HT-29 (cell line): Measurements from ENCODE around the gene RPL7A. TPM values are rescaled to one million over a fixed set of nuclear protein-coding genes. Genes with fewer than 3 reads are reported as not detected.
"Not testable (repeated sequence)": the region's sequence is repeated elsewhere in the genome, so short reads cannot be mapped to it uniquely, and the experiment has no call there.

Source experiments
- DNase-seq: peaks from one replicate; pipeline ENCODE4 v3.0.0-alpha.2; 2015; ENCODE audit warnings: low spot score
- total RNA-seq: library from RNA; depleted of rRNA; stranded (reverse); fragments of >200 nt; shearing (Covaris generic); gene quantifications from 2 replicates; pipeline ENCODE4 v1.2.3, GENCODE V29; 2014

The RPL7A gene
- total RNA-seq, 1 experiment from 2014 or later: 2,195 TPM

- no peak for DNase-seq
Observed at GRCh38 chr9:133368249-133368881, 20.3 kb downstream of the RPL7A start.

DNA sequence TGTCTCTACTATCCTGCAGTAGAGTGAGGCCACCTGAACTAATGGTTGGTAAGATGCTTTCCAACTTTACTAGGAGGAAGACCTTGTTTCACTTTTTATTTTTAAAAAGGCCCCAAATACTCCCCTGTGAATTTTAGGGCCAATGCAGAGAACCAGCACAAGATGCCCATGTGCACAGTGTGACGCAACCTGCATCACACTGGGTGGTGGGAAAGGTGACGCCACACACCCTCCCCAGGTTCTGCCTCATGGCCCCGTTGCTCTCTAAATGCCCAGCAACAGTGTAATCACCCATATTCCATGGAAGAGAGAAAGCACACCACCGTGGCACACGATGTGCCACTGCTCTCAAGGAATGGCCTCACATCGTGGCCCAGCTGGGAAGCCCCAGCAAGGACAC is 21.4 kb downstream of the RPL7A start:
- no peak for DNase-seq

DNA sequence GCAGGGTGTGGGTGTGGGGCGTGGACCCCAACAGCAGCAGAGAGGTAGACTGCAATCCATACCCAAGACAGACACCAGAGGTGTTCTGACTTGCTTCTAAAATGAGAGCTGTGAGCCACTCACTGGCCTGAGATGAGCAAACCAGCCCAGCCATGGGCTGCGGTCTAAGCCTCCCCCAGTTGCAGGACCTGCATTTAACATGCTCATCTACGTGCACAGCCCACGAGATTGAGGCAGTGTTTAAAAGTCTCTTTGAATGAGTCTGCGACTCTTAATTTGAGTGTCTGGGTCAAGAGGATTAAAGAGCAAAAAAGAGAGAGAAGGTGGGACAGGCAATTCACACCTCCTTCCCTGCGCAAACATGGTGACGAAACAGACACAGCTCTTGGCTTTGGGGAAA is 21.9 kb downstream of the RPL7A start:
- DNase-seq: no peak

DNA sequence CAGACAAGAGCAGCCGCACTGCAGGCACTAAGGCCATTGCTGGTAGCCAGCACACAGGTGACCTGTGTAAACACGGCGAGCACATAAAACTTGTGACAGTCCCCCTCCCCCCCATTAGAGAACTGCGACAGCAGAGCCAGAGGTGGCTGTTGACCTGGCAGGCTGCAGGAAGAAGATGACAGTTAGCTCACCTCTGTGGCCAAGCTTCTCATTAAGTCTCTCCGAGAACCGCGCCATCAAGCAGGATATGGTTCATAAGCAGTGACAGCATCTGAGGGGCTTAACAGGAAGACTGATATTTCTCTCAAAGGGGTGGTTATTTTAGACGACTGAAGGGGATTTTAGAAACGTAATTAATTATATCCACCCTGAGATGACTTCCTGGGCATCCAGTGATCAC is 22.7 kb downstream of the RPL7A start:
- no peak for DNase-seq

DNA sequence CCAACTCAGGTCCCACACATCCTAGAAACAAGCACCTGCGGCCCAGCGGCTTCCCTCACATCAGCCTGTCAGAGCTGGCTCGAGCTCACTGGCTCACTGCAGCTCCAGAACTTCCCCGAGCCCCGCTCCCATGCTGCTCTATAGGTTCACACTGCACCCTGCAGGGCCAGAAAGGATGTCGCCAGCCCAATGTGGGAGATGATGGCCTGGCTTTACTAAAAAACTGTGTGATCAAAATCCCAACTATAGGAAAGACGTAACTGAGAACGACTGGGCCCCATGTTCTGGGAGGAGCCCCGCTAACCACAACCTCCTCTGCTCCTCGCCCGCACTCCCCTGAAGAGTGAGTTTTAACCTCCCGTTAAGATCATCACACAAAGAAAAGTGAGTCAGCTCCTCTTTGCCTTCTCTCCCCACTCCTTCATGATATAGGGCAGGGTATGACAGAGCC is 23.3 kb downstream of the RPL7A start:
- DNase-seq: no peak

GRCh38 chr9:133372144-133372543 is 24.1 kb downstream of the RPL7A start:
- no peak for DNase-seq

- no peak for DNase-seq
Observed at GRCh38 chr9:133374612-133375115, 26.6 kb downstream of the RPL7A start.

- DNase-seq: peak; percentile 65
Observed at GRCh38 chr9:133375116-133375723, 27.2 kb downstream of the RPL7A start.

DNA sequence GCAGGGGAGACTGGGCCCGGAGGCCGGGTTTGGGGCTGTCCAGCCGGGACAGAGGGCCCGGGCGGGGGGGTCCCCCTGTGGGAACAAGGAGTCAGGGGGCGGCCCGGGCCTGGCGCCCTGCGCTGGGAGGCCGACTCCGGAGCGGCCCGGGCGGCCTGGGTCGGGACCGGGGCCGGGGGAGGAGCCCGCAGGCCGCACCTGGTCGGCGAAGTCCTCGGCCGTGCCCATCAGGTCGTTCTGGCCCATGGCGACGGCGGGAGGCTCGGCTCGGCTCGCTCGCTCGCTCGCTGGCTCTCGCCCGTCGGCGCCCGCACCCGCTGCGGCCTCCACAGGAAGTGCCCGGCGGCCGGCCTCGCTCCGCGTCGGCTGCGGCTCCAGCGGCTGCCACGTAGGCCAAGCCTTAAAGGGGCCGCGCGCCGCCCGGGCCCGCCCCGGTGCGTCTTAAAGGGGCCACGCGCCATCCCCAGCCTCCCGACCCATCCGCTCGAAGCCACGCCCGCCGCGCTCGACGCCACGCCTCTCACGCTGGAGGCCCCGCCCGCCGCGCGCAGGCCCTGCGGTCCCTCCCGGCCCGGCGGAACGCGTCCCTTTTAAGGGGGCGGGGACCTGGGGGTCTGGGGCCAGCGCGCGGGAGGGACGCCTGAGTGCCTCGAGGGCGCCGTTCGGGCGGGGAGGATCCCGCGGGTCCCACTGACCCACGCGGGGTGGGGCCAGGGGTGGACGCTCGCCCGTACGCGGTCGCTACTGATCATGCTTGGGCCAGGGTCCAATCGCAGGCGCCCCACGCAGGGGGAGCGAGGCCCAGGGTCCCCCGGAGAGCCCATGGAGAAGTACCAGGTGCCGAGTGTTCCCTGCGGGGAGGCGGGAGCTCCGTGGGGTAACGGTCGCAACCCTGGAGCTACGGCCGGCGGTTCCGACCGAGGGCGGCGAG is 28.0 kb downstream of the RPL7A start, which contains the start of the genes STKLD1 and SURF4:
Gene STKLD1 (plus strand): TSS at position 643 of the 931 bp plus-strand sequence. CDS start 108 bp downstream, at position 751.
Gene SURF4 (minus strand): TSS at position 337 of the 931 bp plus-strand sequence. CDS start 91 bp downstream, at position 246.
- DNase-seq: peak; percentile 95

- DNase-seq: not testable (repeated sequence)
Observed at GRCh38 chr9:133377280-133377679, 29.3 kb downstream of the RPL7A start.

DNA sequence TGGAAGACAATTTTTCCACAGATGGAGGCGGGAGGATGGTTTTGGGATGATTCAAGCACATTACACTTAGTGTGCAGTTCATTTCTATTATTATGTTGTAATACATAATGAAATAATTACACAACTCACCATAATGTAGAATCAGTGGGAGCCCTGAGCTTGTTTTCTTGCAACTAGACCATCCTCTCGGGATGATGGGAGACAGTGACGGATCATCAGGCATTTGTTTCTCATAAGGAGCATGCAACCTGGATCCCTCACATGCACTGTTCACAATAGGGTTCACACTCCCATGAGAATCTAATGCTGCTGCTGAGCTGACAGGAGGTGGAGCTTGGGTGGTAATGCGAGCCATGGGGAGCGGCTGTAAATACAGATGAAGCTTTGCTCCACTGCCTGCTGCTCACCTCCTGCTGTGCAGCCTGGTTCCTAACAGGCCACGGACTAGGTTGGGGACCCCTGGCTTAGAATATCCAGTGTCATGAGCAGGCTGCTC is 29.8 kb downstream of the RPL7A start:
- DNase-seq: peak; percentile 50

GRCh38 chr9:133378408-133378962 is 30.5 kb downstream of the RPL7A start:
- DNase-seq: no peak

DNA sequence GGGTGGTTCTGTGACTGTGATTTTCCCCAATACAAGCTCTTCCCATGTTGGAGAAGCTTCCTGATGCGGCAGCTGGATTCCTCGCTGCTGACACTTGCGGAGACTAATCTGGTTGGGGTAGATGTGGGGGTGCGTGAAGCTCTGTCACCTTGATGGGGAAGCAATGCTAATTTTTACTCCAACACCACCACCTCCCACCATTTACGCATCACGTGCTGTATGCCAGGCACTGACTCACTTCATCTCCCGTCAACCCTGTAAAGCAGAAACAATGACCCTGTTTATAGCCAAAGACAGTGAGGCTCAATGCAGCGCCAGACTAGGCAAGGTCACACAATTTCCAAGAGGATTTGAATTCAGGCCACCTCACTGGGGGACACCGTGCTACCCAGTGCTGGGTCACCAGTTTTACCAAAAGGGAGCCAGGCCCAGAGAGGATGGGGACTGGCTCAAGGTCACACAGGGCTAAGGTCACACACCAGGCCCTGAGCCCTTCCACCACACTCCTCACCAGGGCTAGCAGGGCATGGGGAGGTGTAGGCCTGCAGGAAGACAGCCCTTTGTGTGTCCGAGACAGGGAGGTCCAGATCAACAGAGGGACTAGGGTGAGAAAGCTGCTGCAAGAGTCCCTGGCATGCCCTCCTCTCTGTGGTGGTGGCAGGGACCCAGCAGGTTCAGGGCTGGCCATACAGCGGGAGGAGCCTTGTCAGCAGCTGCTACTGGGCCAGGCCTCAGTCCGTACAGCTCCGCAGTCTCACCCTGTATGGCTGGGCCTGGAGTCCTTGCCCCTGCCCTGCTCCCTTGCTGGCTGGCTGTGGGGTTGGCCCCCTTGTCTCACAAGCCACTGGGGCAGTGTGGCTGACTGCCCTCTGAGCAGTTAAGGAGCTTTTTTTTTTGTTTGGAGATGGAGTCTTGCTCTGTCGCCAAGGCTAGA is 31.4 kb downstream of the RPL7A start:
- no peak for DNase-seq

- DNase-seq: no peak
Observed at GRCh38 chr9:133380734-133381133, 32.7 kb downstream of the RPL7A start.

- DNase-seq: no peak
Observed at GRCh38 chr9:133382507-133383141, 34.6 kb downstream of the RPL7A start.

DNA sequence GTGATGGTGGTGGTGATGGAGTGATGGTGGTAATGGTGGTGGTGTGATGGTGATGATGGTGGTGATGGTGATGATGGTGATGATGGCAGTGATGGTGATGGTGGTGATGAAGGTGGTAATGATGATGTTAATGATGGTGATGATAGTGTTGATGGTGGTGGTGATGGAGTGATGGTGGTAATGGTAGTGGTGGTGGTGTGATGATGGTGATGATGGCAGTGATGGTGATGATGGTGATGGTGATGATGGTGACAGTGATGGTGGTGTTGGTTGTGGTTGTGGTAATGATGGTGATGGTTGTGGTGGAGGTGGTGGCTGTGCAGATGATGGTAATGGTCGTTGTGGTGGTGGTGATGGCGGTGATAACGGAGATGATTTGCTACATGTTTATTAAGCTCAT is 35.4 kb downstream of the RPL7A start:
- no peak for DNase-seq

- DNase-seq: no peak
Observed at GRCh38 chr9:133384736-133385321, 36.8 kb downstream of the RPL7A start.

DNA sequence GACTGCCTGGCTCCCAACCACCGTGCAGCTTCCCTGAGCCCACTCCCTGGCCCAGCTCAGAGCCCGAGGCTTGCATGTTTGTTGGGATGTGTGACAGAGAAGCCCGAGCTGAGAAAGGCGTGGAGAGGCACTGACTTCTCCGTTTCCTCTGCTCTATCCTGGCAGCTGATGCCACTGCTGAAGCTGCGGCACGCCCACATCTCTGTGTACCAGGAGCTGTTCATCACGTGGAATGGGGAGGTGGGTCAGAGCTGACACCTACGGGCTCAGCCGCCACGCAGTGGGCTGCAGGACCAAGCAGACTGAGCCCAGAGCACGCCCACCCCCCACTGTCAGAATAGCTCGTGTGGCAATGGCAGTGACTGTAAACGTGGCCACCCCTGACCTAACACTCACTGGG is 37.4 kb downstream of the RPL7A start:
- no peak for DNase-seq

DNA sequence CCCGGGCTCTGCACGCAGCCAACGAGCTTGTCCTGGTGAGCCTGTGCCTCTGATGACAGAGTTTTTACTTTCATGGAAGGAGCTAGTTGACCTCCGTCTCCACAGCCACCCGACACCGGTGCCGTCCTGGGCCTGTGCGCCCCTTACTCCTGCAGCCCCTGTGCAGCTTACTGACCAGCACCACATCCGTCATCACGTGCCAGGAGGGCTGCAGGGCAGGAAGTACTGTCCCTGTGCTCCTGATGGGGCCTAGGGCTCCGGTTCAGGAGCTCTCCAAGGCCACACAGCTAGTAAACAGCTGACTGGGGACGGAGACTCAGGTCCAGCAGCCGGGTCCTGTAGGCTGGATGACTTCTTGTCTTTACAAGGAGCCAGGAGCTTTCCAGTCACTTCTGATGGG is 38.3 kb downstream of the RPL7A start:
- no peak for DNase-seq
